Measurements from ENCODE around the gene KLK6. TPM values are rescaled to one million over a fixed set of nuclear protein-coding genes. Genes with fewer than 3 reads are reported as not detected.
"Not testable (repeated sequence)": the region's sequence is repeated elsewhere in the genome, so short reads cannot be mapped to it uniquely, and the experiment has no call there.

Gene KLK6
- total and polyA plus RNA-seq, 4 donors = not detected

DNA sequence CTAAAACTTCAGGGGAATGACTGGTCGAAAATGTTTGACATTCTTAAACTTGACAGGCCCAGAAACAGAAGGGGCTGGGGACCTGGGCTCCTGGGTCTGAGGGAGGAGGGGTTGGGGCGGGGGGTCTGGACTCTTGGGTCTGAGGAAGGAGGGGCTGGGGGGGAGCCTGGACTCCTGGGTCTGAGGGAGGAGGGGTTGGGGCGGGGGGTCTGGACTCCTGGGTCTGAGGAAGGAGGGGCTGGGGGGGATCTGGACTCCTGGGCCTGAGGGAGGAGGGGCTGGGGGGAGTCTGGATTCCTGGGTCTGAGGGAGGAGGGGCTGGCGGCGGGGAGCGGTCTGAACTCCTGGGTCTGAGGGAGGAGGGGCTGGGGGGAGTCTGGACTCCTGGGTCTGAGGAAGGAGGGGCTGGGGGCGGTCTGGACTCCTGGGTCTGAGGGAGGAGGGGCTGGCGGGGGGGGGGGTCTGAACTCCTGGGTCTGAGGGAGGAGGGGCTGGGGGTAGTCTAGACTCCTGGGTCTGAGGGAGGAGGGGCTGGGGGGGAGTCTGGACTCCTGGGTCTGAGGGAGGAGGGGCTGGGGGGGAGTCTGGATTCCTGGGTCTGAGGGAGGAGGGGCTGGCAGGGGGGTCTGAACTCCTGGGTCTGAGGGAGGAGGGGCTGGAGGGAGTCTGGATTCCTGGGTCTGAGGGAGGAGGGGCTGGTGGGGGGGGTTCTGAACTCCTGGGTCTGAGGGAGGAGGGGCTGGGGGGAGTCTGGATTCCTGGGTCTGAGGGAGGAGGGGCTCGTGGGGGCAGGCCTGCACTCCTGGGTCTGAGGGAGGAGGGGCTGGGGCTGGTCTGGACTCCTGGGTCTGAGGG lies 5.5 kb upstream of the KLK6 start:
- no peak for TF ChIP-seq GABPA (IDR thresholded peaks at IDR 0.05 in 1 of 2, conservative IDR thresholded peaks at IDR 0.05 in 1 of 2)
- no peak for TF ChIP-seq ATF3 (IDR thresholded peaks at IDR 0.05)
- TF ChIP-seq FOXA1 (IDR thresholded peaks at IDR 0.05) = no peak
- TF ChIP-seq HNF4A (conservative IDR thresholded peaks at IDR 0.05) = no peak
- TF ChIP-seq, protein P1, sequence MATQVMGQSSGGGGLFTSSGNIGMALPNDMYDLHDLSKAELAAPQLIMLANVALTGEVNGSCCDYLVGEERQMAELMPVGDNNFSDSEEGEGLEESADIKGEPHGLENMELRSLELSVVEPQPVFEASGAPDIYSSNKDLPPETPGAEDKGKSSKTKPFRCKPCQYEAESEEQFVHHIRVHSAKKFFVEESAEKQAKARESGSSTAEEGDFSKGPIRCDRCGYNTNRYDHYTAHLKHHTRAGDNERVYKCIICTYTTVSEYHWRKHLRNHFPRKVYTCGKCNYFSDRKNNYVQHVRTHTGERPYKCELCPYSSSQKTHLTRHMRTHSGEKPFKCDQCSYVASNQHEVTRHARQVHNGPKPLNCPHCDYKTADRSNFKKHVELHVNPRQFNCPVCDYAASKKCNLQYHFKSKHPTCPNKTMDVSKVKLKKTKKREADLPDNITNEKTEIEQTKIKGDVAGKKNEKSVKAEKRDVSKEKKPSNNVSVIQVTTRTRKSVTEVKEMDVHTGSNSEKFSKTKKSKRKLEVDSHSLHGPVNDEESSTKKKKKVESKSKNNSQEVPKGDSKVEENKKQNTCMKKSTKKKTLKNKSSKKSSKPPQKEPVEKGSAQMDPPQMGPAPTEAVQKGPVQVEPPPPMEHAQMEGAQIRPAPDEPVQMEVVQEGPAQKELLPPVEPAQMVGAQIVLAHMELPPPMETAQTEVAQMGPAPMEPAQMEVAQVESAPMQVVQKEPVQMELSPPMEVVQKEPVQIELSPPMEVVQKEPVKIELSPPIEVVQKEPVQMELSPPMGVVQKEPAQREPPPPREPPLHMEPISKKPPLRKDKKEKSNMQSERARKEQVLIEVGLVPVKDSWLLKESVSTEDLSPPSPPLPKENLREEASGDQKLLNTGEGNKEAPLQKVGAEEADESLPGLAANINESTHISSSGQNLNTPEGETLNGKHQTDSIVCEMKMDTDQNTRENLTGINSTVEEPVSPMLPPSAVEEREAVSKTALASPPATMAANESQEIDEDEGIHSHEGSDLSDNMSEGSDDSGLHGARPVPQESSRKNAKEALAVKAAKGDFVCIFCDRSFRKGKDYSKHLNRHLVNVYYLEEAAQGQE (IDR thresholded peaks at IDR 0.05) = no peak
- no peak for TF ChIP-seq YY1 (IDR thresholded peaks at IDR 0.05)
- TF ChIP-seq JUND (IDR thresholded peaks at IDR 0.05) = no peak
- no peak for DNase-seq (ENCODE audit: low spot score)
- 46% methylated on average over 8 of the region's 9 CpGs for WGBS
- no peaks in the 10 kb centered on the region for H3K9me3 ChIP-seq (ENCODE audit: control insufficient read depth in 4 of 4, low read length in 3 of 4)
- H3K36me3 ChIP-seq (ENCODE audit: control insufficient read depth in 4 of 4, insufficient read depth in 3 of 4, low read depth in 1 of 4, low read length in 3 of 4) = no peaks in the 10 kb centered on the region
- H3K27me3 ChIP-seq (ENCODE audit: control insufficient read depth in 4 of 4, insufficient read depth in 4 of 4, low read length in 3 of 4) = peaks cover 0 to 5% (median under 1%) of the 10 kb centered on the region in 4 donors
- H3K4me1 ChIP-seq (ENCODE audit: control insufficient read depth in 4 of 4, insufficient read depth in 4 of 4, low read length in 3 of 4) = no peaks in the 10 kb centered on the region
- H3K9ac ChIP-seq (ENCODE audit: low read depth in 1 of 2, low read length in 2 of 2) = no peak overlapping the region
- no peak overlapping the region for H3K4me3 ChIP-seq (ENCODE audit: low read depth in 1 of 3, low read length in 3 of 3)
- H3K27ac ChIP-seq (ENCODE audit: low read depth in 1 of 2, low read length in 2 of 2) = no peak overlapping the region

GRCh38 chr19:50972795-50973376 lies 3.5 kb upstream of the KLK6 start:
- Histone ChIP-seq H3K4me3 (ENCODE audit: low read depth in 1 of 3, low read length in 3 of 3) (no peak overlapping the region), H3K9ac (ENCODE audit: low read depth in 1 of 2, low read length in 2 of 2) (no peak overlapping the region), H3K36me3 (ENCODE audit: control insufficient read depth in 4 of 4, insufficient read depth in 3 of 4, low read depth in 1 of 4, low read length in 3 of 4) (no peaks in the 10 kb centered on the region), H3K4me1 (ENCODE audit: control insufficient read depth in 4 of 4, insufficient read depth in 4 of 4, low read length in 3 of 4) (no peaks in the 10 kb centered on the region), H3K27me3 (ENCODE audit: control insufficient read depth in 4 of 4, insufficient read depth in 4 of 4, low read length in 3 of 4) (peaks cover 0 to 4% (median 2%) of the 10 kb centered on the region in 4 donors), H3K27ac (ENCODE audit: low read depth in 1 of 2, low read length in 2 of 2) (no peak overlapping the region), H3K9me3 (ENCODE audit: control insufficient read depth in 4 of 4, low read length in 3 of 4) (no peaks in the 10 kb centered on the region)
- no peak for DNase-seq (ENCODE audit: low spot score)
- TF ChIP-seq GABPA (IDR thresholded peaks at IDR 0.05 in 1 of 2, conservative IDR thresholded peaks at IDR 0.05 in 1 of 2) (no peak), RXRA (IDR thresholded peaks at IDR 0.05) (no peak), ATF3 (IDR thresholded peaks at IDR 0.05) (no peak), CTCF (IDR thresholded peaks at IDR 0.05; ENCODE audit: low read depth, low read length, missing input control) (no peak)
- TF ChIP-seq, protein P2, sequence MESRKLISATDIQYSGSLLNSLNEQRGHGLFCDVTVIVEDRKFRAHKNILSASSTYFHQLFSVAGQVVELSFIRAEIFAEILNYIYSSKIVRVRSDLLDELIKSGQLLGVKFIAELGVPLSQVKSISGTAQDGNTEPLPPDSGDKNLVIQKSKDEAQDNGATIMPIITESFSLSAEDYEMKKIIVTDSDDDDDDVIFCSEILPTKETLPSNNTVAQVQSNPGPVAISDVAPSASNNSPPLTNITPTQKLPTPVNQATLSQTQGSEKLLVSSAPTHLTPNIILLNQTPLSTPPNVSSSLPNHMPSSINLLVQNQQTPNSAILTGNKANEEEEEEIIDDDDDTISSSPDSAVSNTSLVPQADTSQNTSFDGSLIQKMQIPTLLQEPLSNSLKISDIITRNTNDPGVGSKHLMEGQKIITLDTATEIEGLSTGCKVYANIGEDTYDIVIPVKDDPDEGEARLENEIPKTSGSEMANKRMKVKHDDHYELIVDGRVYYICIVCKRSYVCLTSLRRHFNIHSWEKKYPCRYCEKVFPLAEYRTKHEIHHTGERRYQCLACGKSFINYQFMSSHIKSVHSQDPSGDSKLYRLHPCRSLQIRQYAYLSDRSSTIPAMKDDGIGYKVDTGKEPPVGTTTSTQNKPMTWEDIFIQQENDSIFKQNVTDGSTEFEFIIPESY (IDR thresholded peaks at IDR 0.05) = no peak
- TF ChIP-seq, protein P1 (IDR thresholded peaks at IDR 0.05) = no peak
- 67% methylated on average over 9 of the region's 9 CpGs for WGBS

- H3K9ac ChIP-seq (ENCODE audit: low read depth in 1 of 2, low read length in 2 of 2); H3K27ac ChIP-seq (ENCODE audit: low read depth in 1 of 2, low read length in 2 of 2); DNase-seq (ENCODE audit: low spot score); H3K36me3 ChIP-seq (ENCODE audit: control insufficient read depth in 4 of 4, insufficient read depth in 3 of 4, low read depth in 1 of 4, low read length in 3 of 4); H3K4me1 ChIP-seq (ENCODE audit: control insufficient read depth in 4 of 4, insufficient read depth in 4 of 4, low read length in 3 of 4); H3K9me3 ChIP-seq (ENCODE audit: control insufficient read depth in 4 of 4, low read length in 3 of 4); H3K4me3 ChIP-seq (ENCODE audit: low read depth in 1 of 3, low read length in 3 of 3); H3K27me3 ChIP-seq (ENCODE audit: control insufficient read depth in 4 of 4, insufficient read depth in 4 of 4, low read length in 3 of 4): not testable (repeated sequence)
- WGBS = 70% methylated on average over 3 of the region's 3 CpGs
These were observed 419 bp upstream of the KLK6 start for GRCh38 chr19:50969810-50970209.

All from liver (tissue), 9 donors.